BJ (cell line): ENCODE results near the gene PLCXD3. TPM values are rescaled to one million over a fixed set of nuclear protein-coding genes. Genes with fewer than 3 reads are reported as not detected.

Experiments used
- CTCF ChIA-PET: fragments of 350-600 bp; formaldehyde crosslinking; extraction: SDS; loops from one replicate; lab custom pipeline; 2021; ENCODE audit warnings: antibody characterized with exemption, inconsistent platforms; lab: Yijun Ruan, JAX
- POLR2A ChIA-PET: fragments of 300-600 bp; sonication (Branson Sonifier 250); formaldehyde crosslinking; extraction: SDS; loops from one replicate; lab custom pipeline; 2021; ENCODE audit warnings: antibody characterized with exemption; lab: Charles Lee
- DNase-seq: peaks from one replicate; pipeline ENCODE4 v3.0.0-alpha.2; 2011; ENCODE audit warnings: low read depth
- H3K27me3 ChIP-seq: 2 replicates; pipeline ENCODE4 v1.6.0; 2011; ENCODE audit warnings: low read length; ENCODE audit not compliant: control insufficient read depth, insufficient read depth
- H3K36me3 ChIP-seq: 2 replicates; pipeline ENCODE4 v1.5.1; 2011; ENCODE audit warnings: low read length; ENCODE audit not compliant: control insufficient read depth, insufficient read depth
- H3K4me3 ChIP-seq: 2 replicates; pipeline ENCODE4 v1.5.1; 2011; ENCODE audit warnings: low read depth, mild to moderate bottlenecking, control low read depth, low read length
- polyA plus RNA-seq: library from polyadenylated mRNA; depleted of rRNA; stranded (reverse); fragments of >200 nt; gene quantifications from 2 replicates; pipeline ENCODE4 v1.2.3, GENCODE V29; 2011
- TF ChIP-seq, protein P1 (sequence below): IDR thresholded peaks from 2 replicates; pipeline ENCODE4 v1.5.1; 2011; ENCODE audit warnings: low read depth, mild to moderate bottlenecking, control low read depth, inconsistent platforms, low read length, moderate library complexity; ENCODE audit not compliant: insufficient read depth

The PLCXD3 gene
- polyA plus RNA-seq, 1 experiment = 0.05 TPM

DNA sequence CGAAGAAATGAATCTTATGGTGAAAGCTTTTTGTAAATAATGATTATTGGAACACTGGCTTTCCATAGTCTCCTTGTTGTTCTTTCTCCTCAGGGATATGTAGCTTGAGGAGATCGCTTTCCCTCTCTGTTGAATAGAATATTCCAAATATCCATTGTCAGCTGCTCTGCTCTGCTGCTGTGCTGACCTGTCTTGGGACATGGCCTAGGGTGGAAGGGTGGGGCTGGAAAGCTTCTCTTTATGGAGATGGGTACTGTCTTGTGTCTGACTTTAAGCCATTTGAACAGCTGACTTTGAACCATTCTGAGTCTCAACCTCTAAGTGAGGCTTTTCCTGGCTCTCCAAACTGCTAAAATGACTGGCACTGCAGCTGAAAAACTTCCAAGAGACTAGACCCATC lies 135.8 kb downstream of the PLCXD3 start:
- Histone ChIP-seq H3K4me3 (no peak overlapping the region), H3K36me3 (no peaks in the 10 kb centered on the region), H3K27me3 (no peaks in the 10 kb centered on the region)
- CTCF ChIA-PET = interaction anchor here (1.5 kb wide), 1 partner anchor 33 kb away, joined by 3 read pairs; no protein-coding TSS in a partner anchor
- TF ChIP-seq, protein P1, sequence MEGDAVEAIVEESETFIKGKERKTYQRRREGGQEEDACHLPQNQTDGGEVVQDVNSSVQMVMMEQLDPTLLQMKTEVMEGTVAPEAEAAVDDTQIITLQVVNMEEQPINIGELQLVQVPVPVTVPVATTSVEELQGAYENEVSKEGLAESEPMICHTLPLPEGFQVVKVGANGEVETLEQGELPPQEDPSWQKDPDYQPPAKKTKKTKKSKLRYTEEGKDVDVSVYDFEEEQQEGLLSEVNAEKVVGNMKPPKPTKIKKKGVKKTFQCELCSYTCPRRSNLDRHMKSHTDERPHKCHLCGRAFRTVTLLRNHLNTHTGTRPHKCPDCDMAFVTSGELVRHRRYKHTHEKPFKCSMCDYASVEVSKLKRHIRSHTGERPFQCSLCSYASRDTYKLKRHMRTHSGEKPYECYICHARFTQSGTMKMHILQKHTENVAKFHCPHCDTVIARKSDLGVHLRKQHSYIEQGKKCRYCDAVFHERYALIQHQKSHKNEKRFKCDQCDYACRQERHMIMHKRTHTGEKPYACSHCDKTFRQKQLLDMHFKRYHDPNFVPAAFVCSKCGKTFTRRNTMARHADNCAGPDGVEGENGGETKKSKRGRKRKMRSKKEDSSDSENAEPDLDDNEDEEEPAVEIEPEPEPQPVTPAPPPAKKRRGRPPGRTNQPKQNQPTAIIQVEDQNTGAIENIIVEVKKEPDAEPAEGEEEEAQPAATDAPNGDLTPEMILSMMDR = no peak
- POLR2A ChIA-PET = no interaction called here
- no peak for DNase-seq

DNA sequence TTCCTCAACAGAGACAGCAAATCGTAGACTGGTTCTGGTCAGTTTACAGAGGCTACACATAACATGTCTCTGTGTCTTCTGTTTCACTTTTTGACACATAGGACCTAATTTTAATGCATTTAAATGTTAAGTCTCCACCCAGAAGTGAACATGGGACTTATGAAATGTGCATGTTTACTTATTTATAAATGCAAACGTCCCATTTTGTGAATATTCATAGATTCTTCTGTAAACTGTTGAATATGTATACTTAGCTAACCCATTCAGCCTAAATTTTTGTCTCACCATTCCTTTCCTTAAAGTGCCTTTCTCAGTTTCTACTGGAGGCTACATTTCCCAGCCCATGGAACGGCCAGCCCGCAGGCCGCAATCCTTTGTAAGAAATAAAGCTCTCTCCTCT lies 137.2 kb downstream of the PLCXD3 start:
- ChIA-PET POLR2A (no interaction called here), CTCF (no interaction called here)
- H3K36me3 ChIP-seq = no peaks in the 10 kb centered on the region
- TF ChIP-seq, protein P1 = no peak
- no peak for DNase-seq
- no peak overlapping the region for H3K4me3 ChIP-seq
- no peaks in the 10 kb centered on the region for H3K27me3 ChIP-seq

DNA sequence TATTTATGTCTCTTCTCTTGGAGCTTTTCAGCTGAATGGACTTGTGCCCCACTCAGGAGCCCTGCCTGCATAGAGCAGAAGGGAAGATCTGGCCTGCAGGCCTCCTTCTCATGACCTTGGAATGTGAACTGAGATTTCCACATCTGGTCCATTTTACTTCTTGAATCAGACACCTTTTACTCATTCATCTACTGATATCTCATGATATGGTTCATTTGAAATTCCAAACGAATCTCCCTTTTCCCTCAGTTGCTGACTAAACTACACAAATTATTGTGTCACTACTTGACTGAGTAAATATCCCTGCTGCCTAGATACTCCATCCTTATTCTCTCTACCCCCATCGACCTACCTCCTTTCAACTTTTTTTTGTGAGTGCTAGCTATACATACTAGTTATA lies 138.7 kb downstream of the PLCXD3 start:
- H3K36me3 ChIP-seq = no peaks in the 10 kb centered on the region
- H3K4me3 ChIP-seq = no peak overlapping the region
- no peaks in the 10 kb centered on the region for H3K27me3 ChIP-seq
- CTCF ChIA-PET = no interaction called here
- TF ChIP-seq, protein P1 = no peak
- POLR2A ChIA-PET = no interaction called here
- peak; percentile 77 for DNase-seq

DNA sequence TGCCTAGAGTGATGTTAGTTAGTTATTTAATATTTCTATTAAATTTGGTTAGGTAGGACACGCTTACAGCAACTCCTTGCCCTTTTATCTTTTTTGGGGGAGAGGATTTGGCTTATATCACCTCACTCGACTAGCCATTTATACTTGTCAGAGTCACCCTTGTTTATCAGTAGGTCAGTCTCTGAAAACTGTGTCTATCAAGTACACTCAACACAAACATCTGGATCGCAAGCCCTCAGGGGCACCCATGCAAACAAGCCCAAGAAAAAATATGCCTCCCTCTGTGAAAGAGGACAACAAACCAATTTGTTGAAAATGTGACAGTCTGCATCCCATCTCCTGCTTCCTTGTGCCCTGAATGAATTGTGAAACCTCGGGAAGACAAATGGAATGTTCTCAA lies 139.9 kb downstream of the PLCXD3 start:
- TF ChIP-seq, protein P1 = no peak
- Histone ChIP-seq H3K4me3 (no peak overlapping the region), H3K36me3 (no peaks in the 10 kb centered on the region), H3K27me3 (no peaks in the 10 kb centered on the region)
- CTCF ChIA-PET = interaction anchor here (0.9 kb wide), 1 partner anchor 9 kb away, joined by 3 read pairs; no protein-coding TSS in a partner anchor
- POLR2A ChIA-PET = no interaction called here
- no peak for DNase-seq

DNA sequence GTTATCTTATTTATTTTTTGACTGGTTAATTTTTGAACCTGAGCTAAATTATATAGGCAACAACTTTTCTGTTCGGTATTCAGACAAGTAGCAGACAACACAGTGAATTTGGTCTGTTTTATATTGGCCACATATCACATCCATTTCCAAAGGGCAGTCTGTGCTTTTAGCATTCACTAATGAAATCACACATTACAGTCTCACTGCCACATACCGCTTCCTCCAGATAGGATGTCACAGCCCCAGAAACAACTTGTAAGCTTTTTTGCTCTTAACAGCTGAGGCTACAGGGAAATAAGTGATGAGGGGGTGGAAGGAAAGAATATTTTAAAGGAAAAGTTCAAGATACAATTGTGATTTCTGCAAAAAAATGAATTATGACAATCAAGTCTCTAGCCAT lies 140.6 kb downstream of the PLCXD3 start:
- Histone ChIP-seq H3K27me3 (no peaks in the 10 kb centered on the region), H3K36me3 (no peaks in the 10 kb centered on the region), H3K4me3 (no peak overlapping the region)
- ChIA-PET POLR2A (no interaction called here), CTCF (interaction anchor here (0.6 to 0.9 kb wide), 2 partner anchors 8 to 473 kb away, joined by 3 read pairs; no protein-coding TSS in a partner anchor)
- TF ChIP-seq, protein P1 = no peak
- no peak for DNase-seq
